ENCODE data around the gene RILP. TPM values are rescaled to one million over a fixed set of nuclear protein-coding genes. Genes with fewer than 3 reads are reported as not detected.

RILP gene
- 5.2 and 5.6 TPM in 2 replicates for total RNA-seq

DNA sequence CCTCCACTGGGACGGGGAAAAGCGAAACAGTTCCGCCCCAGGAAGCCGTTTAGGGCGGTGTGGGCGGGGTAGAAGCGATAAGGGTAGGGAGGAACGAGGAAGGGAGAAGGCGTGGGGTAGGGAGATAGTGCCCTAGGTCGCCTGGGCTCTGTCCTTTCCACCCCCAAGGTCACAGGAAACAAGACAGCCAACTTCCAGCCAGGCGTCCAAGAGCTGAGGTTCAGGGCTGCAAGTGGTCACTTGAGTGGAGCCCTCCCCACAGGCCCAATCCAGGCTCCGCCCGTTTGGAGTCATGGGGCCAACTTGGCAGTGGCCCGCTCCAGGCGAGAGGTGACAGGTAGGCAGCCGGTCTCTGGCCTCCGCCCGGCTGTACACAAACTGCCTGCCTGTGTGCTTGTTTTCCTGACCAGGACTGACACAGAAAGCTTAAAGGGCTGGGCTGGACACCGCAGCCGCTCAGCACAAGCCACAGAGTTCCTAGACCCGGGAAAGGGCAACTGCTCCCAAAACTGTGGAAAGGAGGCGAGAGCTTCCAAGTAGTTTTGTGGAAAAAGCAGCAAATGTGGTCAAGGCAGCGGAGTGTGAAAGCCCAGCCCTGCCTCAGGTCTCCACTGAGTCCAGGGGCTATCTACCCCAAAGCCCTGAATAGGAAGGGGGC is at the start of gene RILP:
Gene RILP (minus strand): TSS at position 23 of the 658 bp plus-strand sequence. CDS start 62 bp downstream, outside the sequence.

DNA sequence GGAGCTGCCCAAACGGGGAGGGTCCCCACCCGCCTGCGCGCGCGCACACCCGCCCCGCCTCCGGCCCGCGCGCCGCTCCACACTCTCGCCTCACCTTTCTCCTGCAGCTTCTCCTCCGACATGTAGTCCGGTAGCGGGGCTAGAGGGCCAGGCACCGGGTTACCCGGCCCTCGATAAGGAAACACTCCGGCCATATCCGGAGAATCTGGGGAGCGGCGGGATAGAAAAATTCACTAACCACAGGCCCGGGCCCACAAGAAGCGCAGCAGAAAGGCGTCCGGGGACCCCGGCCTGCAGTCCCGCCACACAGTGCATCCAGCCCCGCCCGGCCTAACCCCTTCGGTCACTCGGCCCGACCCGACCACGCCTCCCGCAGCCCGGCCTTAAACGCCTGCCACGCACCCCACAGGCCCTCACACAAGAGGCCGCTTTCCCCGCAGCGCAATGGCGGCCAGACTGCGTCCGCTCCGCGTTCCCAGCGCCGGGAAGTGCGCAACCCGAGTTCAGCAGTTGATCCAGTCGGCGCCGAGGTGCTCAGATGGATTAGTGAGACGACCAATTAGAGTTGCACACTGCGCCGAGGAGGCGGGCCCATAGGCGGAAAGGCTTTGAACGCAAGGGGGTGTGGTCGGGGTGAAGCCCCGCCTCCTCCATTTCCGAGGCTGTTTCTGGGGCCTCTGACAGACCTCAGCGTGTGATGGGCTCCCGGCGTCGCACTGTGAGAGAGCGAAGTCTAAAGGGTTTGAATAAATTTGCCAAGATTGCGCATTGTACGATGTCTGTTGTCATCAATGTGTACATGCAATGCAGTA is 34.9 kb upstream of the RILP start, which contains the start of gene PRPF8:
Gene PRPF8 (minus strand): TSS at position 490 of the 812 bp plus-strand sequence. CDS start 296 bp downstream, at position 194.

GRCh38 chr17:1645207-1646171 is 4.2 kb downstream of the RILP start, which contains the start of gene SCARF1:
TSS of gene SCARF1 (minus strand) at chr17:1645732. CDS start at chr17:1645697, 35 bp downstream.

DNA sequence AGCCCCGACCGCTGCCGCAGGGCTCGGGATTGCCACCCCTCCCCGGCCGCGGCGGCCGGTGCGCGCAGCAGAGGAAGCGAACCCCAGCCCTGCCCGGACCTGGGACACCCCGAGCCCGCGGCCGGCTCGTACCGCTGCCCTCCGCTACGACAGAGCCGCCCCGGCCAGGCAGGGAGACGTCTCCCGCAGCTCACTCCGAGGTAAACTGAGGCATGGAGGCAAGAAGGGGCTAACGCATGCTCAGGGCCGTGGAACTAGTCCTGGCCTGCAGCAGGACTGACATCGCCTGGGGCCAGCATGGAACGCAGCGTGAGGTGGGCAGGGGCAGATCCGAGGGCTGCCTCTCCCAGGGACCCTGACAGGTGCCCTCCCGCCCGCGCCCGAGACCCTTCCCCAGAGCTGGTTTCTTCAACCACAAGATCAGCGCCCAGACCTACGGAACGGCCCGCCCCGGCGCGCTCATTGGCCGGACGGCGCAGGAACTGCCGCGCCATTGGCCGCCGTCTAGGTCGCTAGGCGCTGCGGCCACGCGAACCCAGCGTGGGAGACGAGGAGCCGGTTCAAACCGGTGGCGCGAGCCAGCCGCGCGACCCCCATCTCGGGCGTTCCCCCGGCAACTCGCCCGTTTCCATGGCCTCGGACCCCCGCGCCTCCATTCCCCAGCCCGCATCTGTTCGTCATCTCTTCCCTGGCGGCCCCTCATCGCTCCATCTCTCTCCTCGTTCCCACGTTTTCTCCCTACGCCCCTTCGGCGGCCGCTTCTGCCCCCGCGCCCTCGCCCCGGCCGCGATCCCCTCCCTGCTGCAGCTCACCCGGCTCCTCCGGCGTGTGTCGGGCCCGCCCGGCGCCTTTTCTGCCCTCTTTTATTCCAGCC is 21.4 kb downstream of the RILP start, which contains the start of gene SLC43A2:
Gene SLC43A2 (minus strand): TSS at position 853 of the 874 bp plus-strand sequence. CDS start 960 bp downstream, outside the sequence.

Other genes with a start within 250 kb of the RILP start
- 557 and 941 TPM in 2 replicates for gene YWHAE, start 249.6 kb downstream of the RILP start, total RNA-seq
- gene CRK, start 193.6 kb downstream of the RILP start, total RNA-seq, result 117 and 118 TPM in 2 replicates
- gene MYO1C, start 157.2 kb downstream of the RILP start, total RNA-seq, result 189 and 222 TPM in 2 replicates
- gene INPP5K, start 133.3 kb downstream of the RILP start, total RNA-seq, result 19.5 and 22.2 TPM in 2 replicates
- 18.4 and 19.4 TPM in 2 replicates for gene PITPNA, start 87.1 kb downstream of the RILP start, total RNA-seq
- 2.1 and 2.9 TPM in 2 replicates for gene SLC43A2, start 21.0 kb downstream of the RILP start, total RNA-seq
- 0.25 and 0.44 TPM in 2 replicates for gene SCARF1, start 4.1 kb downstream of the RILP start, total RNA-seq
- 112 and 125 TPM in 2 replicates for gene PRPF8, start 35.0 kb upstream of the RILP start, total RNA-seq
- gene TLCD2, start 60.5 kb upstream of the RILP start, total RNA-seq, result 2.3 and 4.6 TPM in 2 replicates
- 27.9 and 33.6 TPM in 2 replicates for gene WDR81, start 74.8 kb upstream of the RILP start, total RNA-seq
- gene SERPINF2, start 93.0 kb upstream of the RILP start, total RNA-seq, result under 0.01 TPM in 1 of 2 replicates, not detected in the other
- 36.1 and 86.2 TPM in 2 replicates for gene SERPINF1, start 112.2 kb upstream of the RILP start, total RNA-seq
- 9.5 and 11.7 TPM in 2 replicates for gene SMYD4, start 180.0 kb upstream of the RILP start, total RNA-seq
- 33.1 and 48.7 TPM in 2 replicates for gene RPA1, start 180.1 kb upstream of the RILP start, total RNA-seq

Measured in uterine smooth muscle cell (primary cell).